HT-29 (cell line): ENCODE data around the gene SLC30A3. TPM values are rescaled to one million over a fixed set of nuclear protein-coding genes. Genes with fewer than 3 reads are reported as not detected.

Experiments used
- DNase-seq: peaks from one replicate; pipeline ENCODE4 v3.0.0-alpha.2; 2015; ENCODE audit warnings: low spot score
- total RNA-seq: library from RNA; depleted of rRNA; stranded (reverse); fragments of >200 nt; shearing (Covaris generic); gene quantifications from 2 replicates; pipeline ENCODE4 v1.2.3, GENCODE V29; 2014; rRNA removed

The SLC30A3 gene
- total RNA-seq, 1 experiment from 2014 or later: not detected

GRCh38 chr2:27205206-27205605 is 57.6 kb downstream of the SLC30A3 start:
- no peak for DNase-seq

- DNase-seq: no peak
These were observed 58.3 kb downstream of the SLC30A3 start for GRCh38 chr2:27204566-27204965.

GRCh38 chr2:27203741-27204140 is 59.1 kb downstream of the SLC30A3 start:
- no peak for DNase-seq

Other genes with a start within 250 kb of the SLC30A3 start
- gene TMEM214, start 230.1 kb downstream of the SLC30A3 start, total RNA-seq: 35.6 and 42.0 TPM in 2 replicates
- gene AGBL5, start 211.4 kb downstream of the SLC30A3 start, total RNA-seq: 28.1 and 34.5 TPM in 2 replicates
- gene OST4, start 191.4 kb downstream of the SLC30A3 start, total RNA-seq: 107 and 127 TPM in 2 replicates
- gene EMILIN1, start 184.4 kb downstream of the SLC30A3 start, total RNA-seq: 0.65 and 1.1 TPM in 2 replicates
- 4.1 and 4.2 TPM in 2 replicates for gene KHK, start 176.3 kb downstream of the SLC30A3 start, total RNA-seq
- 38.2 and 42.0 TPM in 2 replicates for gene CGREF1, start 143.9 kb downstream of the SLC30A3 start, total RNA-seq
- not detected in 2 replicates for gene ABHD1, start 139.2 kb downstream of the SLC30A3 start, total RNA-seq
- gene PREB, start 128.4 kb downstream of the SLC30A3 start, total RNA-seq: 84.6 and 96.2 TPM in 2 replicates
- not detected in 2 replicates for gene PRR30, start 123.6 kb downstream of the SLC30A3 start, total RNA-seq
- not detected in 2 replicates for gene TCF23, start 114.0 kb downstream of the SLC30A3 start, total RNA-seq
- 75.0 and 86.6 TPM in 2 replicates for gene ATRAID, start 51.0 kb downstream of the SLC30A3 start, total RNA-seq
- 48.8 and 55.0 TPM in 2 replicates for gene SLC5A6, start 50.8 kb downstream of the SLC30A3 start, total RNA-seq
- gene CAD, start 45.7 kb downstream of the SLC30A3 start, total RNA-seq: 78.5 and 88.5 TPM in 2 replicates
- gene DNAJC5G, start 12.4 kb upstream of the SLC30A3 start, total RNA-seq: not detected in 2 replicates
- gene TRIM54, start 19.4 kb upstream of the SLC30A3 start, total RNA-seq: 5.8 and 7.1 TPM in 2 replicates
- 4.9 and 5.6 TPM in 2 replicates for gene UCN, start 45.4 kb upstream of the SLC30A3 start, total RNA-seq
- 37.3 and 40.5 TPM in 2 replicates for gene MPV17, start 60.0 kb upstream of the SLC30A3 start, total RNA-seq
- gene GTF3C2, start 93.7 kb upstream of the SLC30A3 start, total RNA-seq: 62.4 and 65.1 TPM in 2 replicates
- gene EIF2B4, start 107.3 kb upstream of the SLC30A3 start, total RNA-seq: 26.6 and 31.9 TPM in 2 replicates
- gene SNX17, start 107.6 kb upstream of the SLC30A3 start, total RNA-seq: 72.8 and 79.9 TPM in 2 replicates
- gene ZNF513, start 117.7 kb upstream of the SLC30A3 start, total RNA-seq: 16.0 and 20.4 TPM in 2 replicates
- 141 and 148 TPM in 2 replicates for gene PPM1G, start 146.5 kb upstream of the SLC30A3 start, total RNA-seq
- gene NRBP1, start 165.6 kb upstream of the SLC30A3 start, total RNA-seq: 49.7 and 50.1 TPM in 2 replicates
- 29.3 and 30.4 TPM in 2 replicates for gene KRTCAP3, start 179.3 kb upstream of the SLC30A3 start, total RNA-seq
- gene IFT172, start 226.7 kb upstream of the SLC30A3 start, total RNA-seq: 21.1 and 24.0 TPM in 2 replicates
- gene FNDC4, start 232.2 kb upstream of the SLC30A3 start, total RNA-seq: 0.26 TPM in 1 of 2 replicates, not detected in the other
- 0.76 and 1.4 TPM in 2 replicates for gene GCKR, start 233.8 kb upstream of the SLC30A3 start, total RNA-seq